B cell (primary cell): Measurements from ENCODE around the gene IFNG-AS1. TPM values are rescaled to one million over a fixed set of nuclear protein-coding genes. Genes with fewer than 3 reads are reported as not detected.

Source experiments
- ATAC-seq: fragments of 200-7000 bp; cut with Tn5 transposase; one replicate; pipeline ENCODE4 v1.10.0; 2021; ENCODE audit warnings: low read depth, mild to moderate bottlenecking, moderate number of reproducible peaks, moderate library complexity
- CTCF ChIA-PET: fragments of 350-600 bp; sonication (Branson Sonifier 250); formaldehyde crosslinking; loops from one replicate; lab custom pipeline; 2021; ENCODE audit warnings: antibody characterized with exemption, inconsistent platforms; lab: Charles Lee
- POLR2A ChIA-PET: fragments of 350-600 bp; sonication (Branson Sonifier 250); formaldehyde crosslinking; loops from one replicate; lab custom pipeline; 2021; ENCODE audit warnings: antibody characterized with exemption; lab: Charles Lee
- DNase-seq: peaks from one replicate; pipeline ENCODE4 v3.0.0; 2013
- H2AFZ ChIP-seq: 2 replicates; pipeline ENCODE4 v1.6.1; 2012; ENCODE audit warnings: mild to moderate bottlenecking, low read depth, low read length; ENCODE audit not compliant: insufficient read depth, poor library complexity, severe bottlenecking
- H3K27ac ChIP-seq, 2 donors: 1 replicate in 1 of 2; 2 replicates in 1 of 2; pipeline ENCODE4 v1.5.1; 2012 to 2013; ENCODE audit warnings: low read length in 2 of 2, mild to moderate bottlenecking in 2 of 2, moderate library complexity in 1 of 2
- H3K27me3 ChIP-seq, 4 experiments: fragments of 200-600 bp in 1 of 4; sonication (generic) in 1 of 4; replicated peaks in 1 of 4; 1 replicate in 2 of 4; 2 replicates in 2 of 4; pipeline versions ENCODE4 v1.6.1 to v1.7.0; 2013 to 2016; ENCODE audit warnings: low read length in 3 of 4, mild to moderate bottlenecking in 2 of 4, mixed read lengths in 1 of 4, moderate library complexity in 1 of 4; ENCODE audit not compliant: insufficient read depth in 4 of 4, control insufficient read depth in 3 of 4; ENCODE audit errors: control extremely low read depth in 1 of 4
- H3K36me3 ChIP-seq, 2 experiments: replicated peaks in 1 of 2; 1 replicate in 1 of 2; 2 replicates in 1 of 2; pipeline versions ENCODE4 v1.6.1 to v1.7.1; 2013; ENCODE audit warnings: low read length in 1 of 2; ENCODE audit not compliant: insufficient read depth in 2 of 2, control insufficient read depth in 1 of 2; ENCODE audit errors: control extremely low read depth in 1 of 2, extremely low read depth in 1 of 2
- H3K4me1 ChIP-seq, 2 donors: fragments of 200-600 bp in 1 of 2; sonication (generic) in 1 of 2; 1 replicate in 1 of 2; 2 replicates in 1 of 2; pipeline versions ENCODE4 v1.5.1 to v1.6.1; 2013 to 2017; ENCODE audit warnings: low read length in 2 of 2; ENCODE audit not compliant: control insufficient read depth in 2 of 2, insufficient read depth in 2 of 2
- H3K4me2 ChIP-seq: replicated peaks from 2 replicates; pipeline ENCODE3; 2012; ENCODE audit warnings: mild to moderate bottlenecking, low read depth, low read length; ENCODE audit not compliant: poor library complexity, severe bottlenecking
- H3K4me3 ChIP-seq, 5 experiments: fragments of 200-600 bp in 1 of 5; sonication (generic) in 1 of 5; 1 replicate in 3 of 5; 2 replicates in 2 of 5; pipeline versions ENCODE4 v1.5.1 to v1.7.0; 2011 to 2016; ENCODE audit warnings: low read length in 4 of 5, mild to moderate bottlenecking in 4 of 5, low read depth in 2 of 5, control low read depth in 1 of 5, moderate library complexity in 1 of 5; ENCODE audit not compliant: insufficient read depth in 1 of 5; ENCODE audit errors: control extremely low read depth in 1 of 5, extremely low read depth in 1 of 5
- H3K79me2 ChIP-seq: fragments of 200-600 bp; sonication (generic); one replicate; pipeline ENCODE4 v1.6.0; 2016; ENCODE audit warnings: low read length; ENCODE audit not compliant: control insufficient read depth, insufficient read depth
- H3K9ac ChIP-seq: fragments of 200-600 bp; sonication (generic); 2 replicates; pipeline ENCODE4 v1.6.1; 2017; ENCODE audit warnings: mild to moderate bottlenecking, low read length, moderate library complexity
- H3K9me3 ChIP-seq, 3 donors: one replicate each; pipeline versions ENCODE4 v1.6.1 to v1.7.1; 2013; ENCODE audit warnings: low read length in 2 of 3; ENCODE audit not compliant: control insufficient read depth in 2 of 3, insufficient read depth in 1 of 3; ENCODE audit errors: control extremely low read depth in 1 of 3
- H4K20me1 ChIP-seq: 2 replicates; pipeline ENCODE4 v1.6.0; 2012; ENCODE audit warnings: mild to moderate bottlenecking, low read length; ENCODE audit not compliant: insufficient read depth, control insufficient read depth, poor library complexity, severe bottlenecking
- H3K27ac Mint-ChIP-seq: one replicate; pipeline ENCODE4 v1.8.0; 2021; ENCODE audit warnings: mixed read lengths
- H3K27me3 Mint-ChIP-seq: one replicate; pipeline ENCODE4 v1.8.0; 2021; ENCODE audit warnings: mixed read lengths
- H3K4me1 Mint-ChIP-seq: one replicate; pipeline ENCODE4 v1.8.0; 2021; ENCODE audit warnings: mixed read lengths
- H3K4me3 Mint-ChIP-seq: one replicate; pipeline ENCODE4 v1.8.0; 2021; ENCODE audit warnings: mixed read lengths
- H3K9me3 Mint-ChIP-seq: one replicate; pipeline ENCODE4 v1.8.0; 2022; ENCODE audit warnings: mixed read lengths; ENCODE audit not compliant: insufficient read depth
- EZH2 ChIP-seq: IDR thresholded peaks from 2 replicates; pipeline ENCODE4 v1.6.1; 2012; ENCODE audit warnings: borderline replicate concordance, low read depth, mild to moderate bottlenecking, moderate library complexity, low read length; ENCODE audit not compliant: insufficient read depth, poor library complexity, severe bottlenecking
- WGBS: methylation state at CpG from one replicate; pipeline ENCODE4 v1.1.5; 2013; ENCODE audit warnings: missing lambda C conversion rate; ENCODE audit not compliant: insufficient coverage; 5-methylcytosine and 5-hydroxymethylcytosine counted together
- intact Hi-C: fragments of 100-400 bp; cut with micrococcal nuclease; formaldehyde crosslinking; loops from one replicate; pipeline ENCODE4 v1.10.0; 2022
- polyA minus RNA-seq: library from RNA; depleted of rRNA, polyadenylated mRNA; stranded (reverse); fragments of >200 nt; gene quantifications from 2 replicates; pipeline ENCODE4 v1.2.3, GENCODE V29; 2012
- polyA plus RNA-seq: library from polyadenylated mRNA; depleted of rRNA; stranded (reverse); fragments of >200 nt; gene quantifications from 2 replicates; pipeline ENCODE4 v1.2.3, GENCODE V29; 2012
- total RNA-seq, 2 donors: library from RNA; stranded (reverse); fragments of 120-200 nt in 1 of 2; gene quantifications; 1 replicate in 1 of 2; 2 replicates in 1 of 2; pipeline versions ENCODE4 v1.2.3 to v1.2.4, GENCODE V29; 2013 to 2022
- TF ChIP-seq, protein P1 (sequence below): fragments of 200-600 bp; IDR thresholded peaks from one replicate; pipeline ENCODE4 v1.8.0; 2022; ENCODE audit warnings: antibody characterized with exemption, mild to moderate bottlenecking

The IFNG-AS1 gene
- total RNA-seq (14.7 and 19.0 TPM in 2 replicates), polyA plus RNA-seq (1.8 and 5.5 TPM in 2 replicates), polyA minus RNA-seq (12.6 and 19.1 TPM in 2 replicates)
- total RNA-seq (2013): 44.1 TPM

DNA sequence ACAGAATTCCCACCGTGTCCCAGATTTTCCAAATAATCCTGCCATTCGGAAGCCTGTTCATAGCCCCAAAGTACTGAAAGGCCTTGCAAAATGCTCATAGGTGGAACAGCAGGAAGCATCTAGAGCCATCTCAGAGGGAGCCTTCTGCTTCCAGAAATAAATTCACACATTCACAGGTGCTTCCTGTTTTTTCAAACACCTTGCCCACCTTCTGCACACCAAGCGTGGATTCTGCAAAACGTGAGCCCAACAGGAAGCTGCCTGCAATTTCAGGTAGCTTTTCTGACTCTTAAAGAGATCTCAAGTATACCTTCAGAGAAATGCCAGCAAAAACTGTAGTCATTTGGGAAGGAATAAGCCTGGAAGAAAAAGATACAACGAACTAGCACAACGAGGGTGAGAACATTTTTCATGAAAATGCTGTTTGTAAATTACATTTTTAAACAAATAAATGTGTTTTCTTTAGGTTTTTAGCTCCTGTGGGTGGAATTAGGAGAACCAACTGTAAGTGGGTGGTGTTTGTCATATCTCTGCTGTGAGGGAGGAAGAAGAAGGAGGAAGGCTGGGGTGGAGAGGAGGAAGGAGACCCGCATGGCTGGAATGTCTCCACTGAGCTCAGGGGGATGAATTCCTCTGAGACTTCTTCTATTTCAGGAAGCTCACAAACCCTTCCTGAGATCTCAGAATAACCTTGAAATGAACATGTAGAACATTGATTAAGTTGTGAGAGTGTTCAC is at the start of gene IFNG-AS1:
IFNG-AS1 (plus strand) TSS at position 264 of the 737 bp plus-strand sequence.
- H3K27me3 ChIP-seq: no peaks in the 10 kb centered on the region
- H3K4me1 ChIP-seq: peaks cover 54 to 71% of the 10 kb centered on the region in 2 donors
- ChIA-PET CTCF (interaction anchor here (0.8 to 4.5 kb wide), 7 partner anchors 12 to 635 kb away, joined by 3 to 24 read pairs (median 5); no protein-coding TSS in a partner anchor), POLR2A (interaction anchor here (0.6 to 1.8 kb wide), 5 partner anchors 23 to 720 kb away, joined by 3 to 6 read pairs (median 4); partner anchors contain the start of genes CAND1 and NUP107)
- intact Hi-C loops: loop anchor here (2.0 kb wide), 1 partner anchor 359 kb away; no protein-coding TSS in a partner anchor
- H3K4me3 ChIP-seq: peak within 1 kb of the TSS; percentile 30 to 71 (median 54)
- peak within 1 kb of the TSS; percentile 95 to 98 for H3K27ac ChIP-seq
- 14% methylated on average over 2 of the region's 7 CpGs for WGBS
- H3K4me3 Mint-ChIP-seq: peak within 1 kb of the TSS; percentile 87
- peaks cover 12% of the 10 kb centered on the region for H3K9me3 Mint-ChIP-seq
- H3K79me2 ChIP-seq: peaks cover 31% of the 10 kb centered on the region
- H3K27ac Mint-ChIP-seq: peak within 1 kb of the TSS; percentile 91
- DNase-seq: peak; percentile 73
- H3K9me3 ChIP-seq: peaks cover 0 to 6% (median 3%) of the 10 kb centered on the region in 3 donors
- peak within 1 kb of the TSS; percentile 64 for H3K9ac ChIP-seq
- peaks cover 0 to 5% of the 10 kb centered on the region in 2 experiments for H3K36me3 ChIP-seq
- H2AFZ ChIP-seq: peak within 1 kb of the TSS; percentile 18
- H3K4me2 ChIP-seq: peak within 1 kb of the TSS; percentile 81
- no peaks in the 10 kb centered on the region for H4K20me1 ChIP-seq
- H3K4me1 Mint-ChIP-seq: peaks cover 65% of the 10 kb centered on the region
- peak; percentile 44 for ATAC-seq
- TF ChIP-seq, protein P1, sequence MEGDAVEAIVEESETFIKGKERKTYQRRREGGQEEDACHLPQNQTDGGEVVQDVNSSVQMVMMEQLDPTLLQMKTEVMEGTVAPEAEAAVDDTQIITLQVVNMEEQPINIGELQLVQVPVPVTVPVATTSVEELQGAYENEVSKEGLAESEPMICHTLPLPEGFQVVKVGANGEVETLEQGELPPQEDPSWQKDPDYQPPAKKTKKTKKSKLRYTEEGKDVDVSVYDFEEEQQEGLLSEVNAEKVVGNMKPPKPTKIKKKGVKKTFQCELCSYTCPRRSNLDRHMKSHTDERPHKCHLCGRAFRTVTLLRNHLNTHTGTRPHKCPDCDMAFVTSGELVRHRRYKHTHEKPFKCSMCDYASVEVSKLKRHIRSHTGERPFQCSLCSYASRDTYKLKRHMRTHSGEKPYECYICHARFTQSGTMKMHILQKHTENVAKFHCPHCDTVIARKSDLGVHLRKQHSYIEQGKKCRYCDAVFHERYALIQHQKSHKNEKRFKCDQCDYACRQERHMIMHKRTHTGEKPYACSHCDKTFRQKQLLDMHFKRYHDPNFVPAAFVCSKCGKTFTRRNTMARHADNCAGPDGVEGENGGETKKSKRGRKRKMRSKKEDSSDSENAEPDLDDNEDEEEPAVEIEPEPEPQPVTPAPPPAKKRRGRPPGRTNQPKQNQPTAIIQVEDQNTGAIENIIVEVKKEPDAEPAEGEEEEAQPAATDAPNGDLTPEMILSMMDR: no peak
- TF ChIP-seq EZH2: no peak
- no peaks in the 10 kb centered on the region for H3K27me3 Mint-ChIP-seq

DNA sequence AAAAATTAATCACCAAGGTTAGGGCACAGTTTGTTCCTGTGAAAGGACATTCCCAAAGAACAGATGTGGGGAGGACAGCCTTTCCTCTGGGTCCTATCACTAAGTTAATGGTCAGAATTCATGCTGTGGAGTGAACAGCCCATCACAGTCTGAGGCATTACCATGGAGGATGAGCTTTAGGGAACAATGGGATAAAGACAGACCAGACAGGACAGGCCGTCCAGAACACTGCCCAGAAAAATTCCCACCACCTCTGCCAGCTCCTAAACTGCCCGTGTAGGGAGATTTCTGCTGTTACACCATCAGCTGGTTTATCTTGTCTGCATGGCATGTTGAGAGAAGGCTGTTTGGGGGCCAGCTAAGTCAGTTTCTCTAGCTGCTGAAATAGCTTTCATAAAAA is 49.6 kb upstream of the IFNG-AS1 start:
- no peaks in the 10 kb centered on the region for H3K9me3 ChIP-seq
- H3K4me1 Mint-ChIP-seq: peaks cover 4% of the 10 kb centered on the region
- no peak overlapping the region for H3K27ac Mint-ChIP-seq
- no peaks in the 10 kb centered on the region for H3K27me3 ChIP-seq
- ATAC-seq: no peak
- H3K27me3 Mint-ChIP-seq: peaks cover 6% of the 10 kb centered on the region
- no peaks in the 10 kb centered on the region for H3K36me3 ChIP-seq
- no CpG with 5 or more reads among the region's 2 CpGs for WGBS
- H3K4me2 ChIP-seq: no peak overlapping the region
- no peak overlapping the region for H3K9ac ChIP-seq
- H3K27ac ChIP-seq: no peak overlapping the region
- H2AFZ ChIP-seq: no peak overlapping the region
- no peak for DNase-seq
- POLR2A ChIA-PET: no interaction called here
- H3K4me1 ChIP-seq: peaks cover 5 to 8% of the 10 kb centered on the region in 2 donors
- intact Hi-C loops: no loop called here
- no peak overlapping the region for H3K4me3 Mint-ChIP-seq
- TF ChIP-seq EZH2: no peak
- TF ChIP-seq, protein P1: no peak
- CTCF ChIA-PET: interaction anchor here (1.0 to 11.7 kb wide), 2 partner anchors 13 to 583 kb away, joined by 3 to 346 read pairs; no protein-coding TSS in a partner anchor
- H3K9me3 Mint-ChIP-seq: no peaks in the 10 kb centered on the region
- no peaks in the 10 kb centered on the region for H3K79me2 ChIP-seq
- H3K4me3 ChIP-seq: no peak overlapping the region
- no peaks in the 10 kb centered on the region for H4K20me1 ChIP-seq
